ENCODE results near the gene IQGAP3. TPM values are rescaled to one million over a fixed set of nuclear protein-coding genes. Genes with fewer than 3 reads are reported as not detected.
"Not testable (repeated sequence)": the region's sequence is repeated elsewhere in the genome, so short reads cannot be mapped to it uniquely, and the experiment has no call there.

The IQGAP3 gene
- total and polyA plus RNA-seq, 2 experiments from 2014 or later: 11.9 to 31.8 TPM

DNA sequence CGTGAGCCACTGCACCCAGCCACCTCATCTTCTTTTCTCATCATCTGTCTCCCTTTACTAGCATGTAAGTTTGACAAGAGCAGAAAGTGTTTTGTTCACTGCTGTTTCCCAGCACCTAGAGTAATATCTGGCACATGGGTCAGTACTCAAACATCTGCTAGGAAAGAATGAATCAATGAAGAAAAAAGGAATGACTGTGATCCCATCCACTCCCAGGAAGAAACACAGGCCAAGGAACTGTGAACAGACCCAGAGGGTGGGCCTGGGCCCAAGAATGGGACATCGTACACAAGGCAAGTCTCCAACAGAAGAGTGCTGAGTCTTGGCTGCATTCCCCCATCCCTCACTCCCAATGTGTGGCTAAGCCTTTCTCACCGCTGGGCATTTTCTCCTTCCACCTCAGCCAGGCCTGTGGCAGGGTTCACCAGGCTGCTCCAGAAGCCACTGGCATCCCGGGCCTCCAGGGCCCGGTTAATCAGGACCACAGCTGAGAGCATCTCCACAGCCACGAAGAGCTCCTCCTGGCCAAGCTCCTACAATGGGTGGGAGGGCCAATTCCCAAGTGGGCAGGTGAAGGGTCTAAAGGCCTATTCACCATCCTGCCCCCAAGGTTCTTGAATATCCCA is 18.4 kb downstream of the IQGAP3 start:
- Mint-ChIP-seq H3K27me3 (ENCODE audit: insufficient read depth, low read depth, poor library complexity) (peaks cover 2% of the 10 kb centered on the region), H3K36me3 (ENCODE audit: low read depth) (peaks cover 16% of the 10 kb centered on the region; the same call in 2 of the 3 replicates), H3K9me3 (no peaks in the 10 kb centered on the region), H3K4me1 (no peaks in the 10 kb centered on the region), H3K27ac (no peak overlapping the region), H3K4me3 (no peak overlapping the region)
- no peak for TF ChIP-seq ZNF114 (CRISPR knock-in tag; IDR thresholded peaks at IDR 0.05)
- TF ChIP-seq, protein P1, sequence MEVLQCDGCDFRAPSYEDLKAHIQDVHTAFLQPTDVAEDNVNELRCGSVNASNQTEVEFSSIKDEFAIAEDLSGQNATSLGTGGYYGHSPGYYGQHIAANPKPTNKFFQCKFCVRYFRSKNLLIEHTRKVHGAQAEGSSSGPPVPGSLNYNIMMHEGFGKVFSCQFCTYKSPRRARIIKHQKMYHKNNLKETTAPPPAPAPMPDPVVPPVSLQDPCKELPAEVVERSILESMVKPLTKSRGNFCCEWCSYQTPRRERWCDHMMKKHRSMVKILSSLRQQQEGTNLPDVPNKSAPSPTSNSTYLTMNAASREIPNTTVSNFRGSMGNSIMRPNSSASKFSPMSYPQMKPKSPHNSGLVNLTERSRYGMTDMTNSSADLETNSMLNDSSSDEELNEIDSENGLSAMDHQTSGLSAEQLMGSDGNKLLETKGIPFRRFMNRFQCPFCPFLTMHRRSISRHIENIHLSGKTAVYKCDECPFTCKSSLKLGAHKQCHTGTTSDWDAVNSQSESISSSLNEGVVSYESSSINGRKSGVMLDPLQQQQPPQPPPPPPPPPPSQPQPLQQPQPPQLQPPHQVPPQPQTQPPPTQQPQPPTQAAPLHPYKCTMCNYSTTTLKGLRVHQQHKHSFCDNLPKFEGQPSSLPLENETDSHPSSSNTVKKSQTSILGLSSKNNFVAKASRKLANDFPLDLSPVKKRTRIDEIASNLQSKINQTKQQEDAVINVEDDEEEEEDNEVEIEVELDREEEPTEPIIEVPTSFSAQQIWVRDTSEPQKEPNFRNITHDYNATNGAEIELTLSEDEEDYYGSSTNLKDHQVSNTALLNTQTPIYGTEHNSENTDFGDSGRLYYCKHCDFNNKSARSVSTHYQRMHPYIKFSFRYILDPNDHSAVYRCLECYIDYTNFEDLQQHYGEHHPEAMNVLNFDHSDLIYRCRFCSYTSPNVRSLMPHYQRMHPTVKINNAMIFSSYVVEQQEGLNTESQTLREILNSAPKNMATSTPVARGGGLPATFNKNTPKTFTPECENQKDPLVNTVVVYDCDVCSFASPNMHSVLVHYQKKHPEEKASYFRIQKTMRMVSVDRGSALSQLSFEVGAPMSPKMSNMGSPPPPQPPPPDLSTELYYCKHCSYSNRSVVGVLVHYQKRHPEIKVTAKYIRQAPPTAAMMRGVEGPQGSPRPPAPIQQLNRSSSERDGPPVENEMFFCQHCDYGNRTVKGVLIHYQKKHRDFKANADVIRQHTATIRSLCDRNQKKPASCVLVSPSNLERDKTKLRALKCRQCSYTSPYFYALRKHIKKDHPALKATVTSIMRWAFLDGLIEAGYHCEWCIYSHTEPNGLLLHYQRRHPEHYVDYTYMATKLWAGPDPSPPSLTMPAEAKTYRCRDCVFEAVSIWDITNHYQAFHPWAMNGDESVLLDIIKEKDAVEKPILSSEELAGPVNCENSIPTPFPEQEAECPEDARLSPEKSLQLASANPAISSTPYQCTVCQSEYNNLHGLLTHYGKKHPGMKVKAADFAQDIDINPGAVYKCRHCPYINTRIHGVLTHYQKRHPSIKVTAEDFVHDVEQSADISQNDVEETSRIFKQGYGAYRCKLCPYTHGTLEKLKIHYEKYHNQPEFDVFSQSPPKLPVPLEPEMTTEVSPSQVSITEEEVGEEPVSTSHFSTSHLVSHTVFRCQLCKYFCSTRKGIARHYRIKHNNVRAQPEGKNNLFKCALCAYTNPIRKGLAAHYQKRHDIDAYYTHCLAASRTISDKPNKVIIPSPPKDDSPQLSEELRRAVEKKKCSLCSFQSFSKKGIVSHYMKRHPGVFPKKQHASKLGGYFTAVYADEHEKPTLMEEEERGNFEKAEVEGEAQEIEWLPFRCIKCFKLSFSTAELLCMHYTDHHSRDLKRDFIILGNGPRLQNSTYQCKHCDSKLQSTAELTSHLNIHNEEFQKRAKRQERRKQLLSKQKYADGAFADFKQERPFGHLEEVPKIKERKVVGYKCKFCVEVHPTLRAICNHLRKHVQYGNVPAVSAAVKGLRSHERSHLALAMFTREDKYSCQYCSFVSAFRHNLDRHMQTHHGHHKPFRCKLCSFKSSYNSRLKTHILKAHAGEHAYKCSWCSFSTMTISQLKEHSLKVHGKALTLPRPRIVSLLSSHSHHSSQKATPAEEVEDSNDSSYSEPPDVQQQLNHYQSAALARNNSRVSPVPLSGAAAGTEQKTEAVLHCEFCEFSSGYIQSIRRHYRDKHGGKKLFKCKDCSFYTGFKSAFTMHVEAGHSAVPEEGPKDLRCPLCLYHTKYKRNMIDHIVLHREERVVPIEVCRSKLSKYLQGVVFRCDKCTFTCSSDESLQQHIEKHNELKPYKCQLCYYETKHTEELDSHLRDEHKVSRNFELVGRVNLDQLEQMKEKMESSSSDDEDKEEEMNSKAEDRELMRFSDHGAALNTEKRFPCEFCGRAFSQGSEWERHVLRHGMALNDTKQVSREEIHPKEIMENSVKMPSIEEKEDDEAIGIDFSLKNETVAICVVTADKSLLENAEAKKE (CRISPR knock-in tag; IDR thresholded peaks at IDR 0.05): no peak
- Histone ChIP-seq H3K36me3 (ENCODE audit: insufficient read depth) (peaks cover 5% of the 10 kb centered on the region; the same call in 1 of the 2 replicates), H3F3A (replicated peaks; ENCODE audit: low read depth) (no peaks in the 10 kb centered on the region), H3K9me2 (ENCODE audit: insufficient read depth) (no peaks in the 10 kb centered on the region), H3K27ac (ENCODE audit: low read depth) (no peak overlapping the region), H3K79me2 (replicated peaks; ENCODE audit: insufficient read depth) (no peaks in the 10 kb centered on the region), H2AFZ (no peak overlapping the region), H4K20me1 (replicated peaks; ENCODE audit: insufficient read depth) (no peaks in the 10 kb centered on the region; the same call in 1 of the 2 replicates), H3K27me3 (ENCODE audit: insufficient read depth) (no peaks in the 10 kb centered on the region), H3K4me3 (no peak overlapping the region), H3K4me2 (no peak overlapping the region), H3K4me1 (ENCODE audit: insufficient read depth) (no peaks in the 10 kb centered on the region)
- DNase-seq (ENCODE audit: low spot score) (no peak), ATAC-seq (no peak)

DNA sequence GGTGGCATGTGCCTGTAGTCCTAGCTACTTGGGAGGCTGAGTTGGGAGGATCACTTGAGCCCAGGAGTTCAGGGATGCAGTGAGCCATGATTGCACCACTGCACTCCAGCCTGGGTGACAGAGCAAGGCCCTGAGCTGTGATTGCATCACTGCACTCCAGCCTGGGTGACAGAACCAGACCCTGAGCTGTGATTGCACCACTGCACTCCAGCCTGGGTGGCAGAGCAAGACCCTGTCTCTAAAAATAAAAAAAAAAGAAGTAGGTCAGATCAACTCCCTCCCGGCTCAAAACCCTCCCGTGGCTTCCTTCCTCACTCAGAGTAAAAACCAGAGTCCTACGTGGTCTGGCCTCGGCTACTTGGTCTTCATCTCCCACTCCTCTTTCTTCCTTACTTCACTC is 19.4 kb downstream of the IQGAP3 start:
- peaks cover 16% of the 10 kb centered on the region; the same call in 2 of the 3 replicates for H3K36me3 Mint-ChIP-seq (ENCODE audit: low read depth)
- H3K79me2 ChIP-seq (replicated peaks; ENCODE audit: insufficient read depth); H3K27ac Mint-ChIP-seq; H3K4me3 Mint-ChIP-seq; H3K36me3 ChIP-seq (ENCODE audit: insufficient read depth); H3K4me3 ChIP-seq; H2AFZ ChIP-seq; H3K27ac ChIP-seq (ENCODE audit: low read depth); H3K27me3 Mint-ChIP-seq (ENCODE audit: insufficient read depth, low read depth, poor library complexity); H3K4me1 Mint-ChIP-seq; H3F3A ChIP-seq (replicated peaks; ENCODE audit: low read depth); ATAC-seq; H3K9me2 ChIP-seq (ENCODE audit: insufficient read depth); H3K27me3 ChIP-seq (ENCODE audit: insufficient read depth); H3K4me2 ChIP-seq; H3K4me1 ChIP-seq (ENCODE audit: insufficient read depth); DNase-seq (ENCODE audit: low spot score); H3K9me3 Mint-ChIP-seq; H4K20me1 ChIP-seq (replicated peaks; ENCODE audit: insufficient read depth): not testable (repeated sequence)

All from GM23338 (cell line).